WTC11 (cell line): ENCODE results near the gene ENAH. TPM values are rescaled to one million over a fixed set of nuclear protein-coding genes. Genes with fewer than 3 reads are reported as not detected.
A peak's percentile ranks its signal among the peaks of the same experiment; 100 is the strongest.

Experiments
- ATAC-seq: fragments of 200-7000 bp; cut with Tn5 transposase; 2 replicates; pipeline ENCODE4 v1.10.0; 2021; ENCODE audit warnings: mild to moderate bottlenecking, moderate library complexity
- CTCF ChIA-PET: fragments of 300-600 bp; sonication (Branson Sonifier 250); formaldehyde crosslinking; loops from one replicate; lab custom pipeline; 2021; ENCODE audit warnings: antibody characterized with exemption; lab: Charles Lee
- POLR2A ChIA-PET: fragments of 350-600 bp; sonication (Branson Sonifier 250); formaldehyde crosslinking; loops from one replicate; lab custom pipeline; 2021; ENCODE audit warnings: antibody characterized with exemption; lab: Charles Lee
- DNase-seq: peaks from one replicate; pipeline ENCODE4 v3.0.0; 2021; ENCODE audit warnings: low spot score
- H3K27ac Mint-ChIP-seq: 2 replicates; pipeline ENCODE4 v1.8.0; 2021; ENCODE audit warnings: mixed read lengths
- H3K27me3 Mint-ChIP-seq: 2 replicates; pipeline ENCODE4 v1.8.0; 2021; ENCODE audit warnings: low read depth, mild to moderate bottlenecking, moderate library complexity, mixed read lengths
- H3K36me3 Mint-ChIP-seq: 2 replicates; pipeline ENCODE4 v1.8.0; 2021; ENCODE audit warnings: mixed read lengths
- H3K4me1 Mint-ChIP-seq: 2 replicates; pipeline ENCODE4 v1.8.0; 2022; ENCODE audit warnings: mixed read lengths
- H3K4me3 Mint-ChIP-seq: 2 replicates; pipeline ENCODE4 v1.8.0; 2021; ENCODE audit warnings: mild to moderate bottlenecking, moderate library complexity, mixed read lengths
- H3K9me3 Mint-ChIP-seq: 2 replicates; pipeline ENCODE4 v1.8.0; 2021; ENCODE audit warnings: mixed read lengths
- ZNF121 ChIP-seq: sonication (generic); formaldehyde crosslinking; IDR thresholded peaks from 2 replicates; pipeline ENCODE4 v1.8.0; 2023; ENCODE audit warnings: missing genetic modification reagents
- ZNF423 ChIP-seq: fragments of 250-450 bp; sonication (Bioruptor Pico); IDR thresholded peaks from 2 replicates; pipeline ENCODE4 v2.1.2; 2022; ENCODE audit warnings: mild to moderate bottlenecking, moderate library complexity
- total RNA-seq: library from RNA; stranded (reverse); gene quantifications from 3 replicates; pipeline ENCODE4 v1.2.3, GENCODE V29; 2021

ENAH gene
- total RNA-seq, 1 experiment from 2014 or later = 227 TPM

DNA sequence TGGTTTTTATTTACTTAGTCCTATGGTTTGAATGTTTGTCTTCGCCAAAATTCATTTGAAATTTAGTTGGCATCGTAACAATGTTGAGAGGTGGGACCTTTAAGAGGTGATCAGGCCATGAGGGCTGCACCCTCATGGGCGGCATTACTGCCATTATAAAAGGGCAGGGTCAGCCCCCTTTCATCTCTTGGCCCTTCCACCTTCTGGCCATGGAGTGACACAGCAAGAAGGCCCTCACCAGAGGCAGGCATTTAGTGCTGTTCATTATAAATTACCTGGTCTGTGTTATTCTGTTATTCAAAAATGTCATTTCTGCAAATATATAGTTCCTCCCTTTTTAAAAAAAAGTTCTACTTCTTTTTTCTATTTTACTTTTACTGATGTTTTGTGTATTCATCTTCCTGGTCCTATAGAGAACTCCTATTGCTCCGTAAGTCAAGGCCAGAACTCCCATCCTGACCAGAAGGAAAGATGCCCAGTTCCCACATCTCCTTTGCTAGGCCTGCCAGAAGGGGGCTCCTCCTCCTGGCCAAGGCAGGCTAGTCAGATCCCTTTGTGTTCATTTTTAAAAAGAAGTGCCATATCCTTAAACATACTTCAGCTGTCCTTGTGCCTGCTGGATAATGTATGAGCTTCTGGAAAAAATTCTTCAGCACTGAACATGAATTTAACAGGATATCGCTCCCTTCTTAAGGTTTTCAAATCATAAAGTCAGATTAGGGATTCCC, 215.0 kb downstream of the ENAH start:
- ChIA-PET POLR2A (no interaction called here), CTCF (no interaction called here)
- Mint-ChIP-seq H3K4me3 (no peak overlapping the region), H3K27me3 (peaks cover 3% of the 10 kb centered on the region; the same call in 1 of the 2 replicates), H3K36me3 (no peaks in the 10 kb centered on the region), H3K27ac (no peak overlapping the region), H3K4me1 (peaks cover under 1% of the 10 kb centered on the region; the same call in 1 of the 2 replicates), H3K9me3 (no peaks in the 10 kb centered on the region)
- no peak for DNase-seq
- TF ChIP-seq ZNF423 (CRISPR knock-in tag) (no peak), ZNF121 (CRISPR knock-in tag) (peak; percentile 96)
- ATAC-seq = peak; percentile 81

Other genes with a start within 250 kb of the ENAH start
- 63.8 to 86.0 TPM (median 66.0 TPM) in 3 replicates for gene LBR, start 225.1 kb downstream of the ENAH start, total RNA-seq
- gene SRP9, start 124.7 kb upstream of the ENAH start, total RNA-seq = 374 to 395 TPM (median 375 TPM) in 3 replicates
- gene EPHX1, start 157.0 kb upstream of the ENAH start, total RNA-seq = 60.9 to 66.2 TPM (median 64.4 TPM) in 3 replicates
- 61.1 to 91.7 TPM (median 69.3 TPM) in 3 replicates for gene TMEM63A, start 229.3 kb upstream of the ENAH start, total RNA-seq
- gene LEFTY1, start 236.0 kb upstream of the ENAH start, total RNA-seq = 47.0 to 52.9 TPM (median 49.0 TPM) in 3 replicates